ENCODE results near the gene ZNF524.

- TF ChIP-seq POLR2A (IDR thresholded peaks at IDR 0.05), result no peak
- TF ChIP-seq, protein P1, sequence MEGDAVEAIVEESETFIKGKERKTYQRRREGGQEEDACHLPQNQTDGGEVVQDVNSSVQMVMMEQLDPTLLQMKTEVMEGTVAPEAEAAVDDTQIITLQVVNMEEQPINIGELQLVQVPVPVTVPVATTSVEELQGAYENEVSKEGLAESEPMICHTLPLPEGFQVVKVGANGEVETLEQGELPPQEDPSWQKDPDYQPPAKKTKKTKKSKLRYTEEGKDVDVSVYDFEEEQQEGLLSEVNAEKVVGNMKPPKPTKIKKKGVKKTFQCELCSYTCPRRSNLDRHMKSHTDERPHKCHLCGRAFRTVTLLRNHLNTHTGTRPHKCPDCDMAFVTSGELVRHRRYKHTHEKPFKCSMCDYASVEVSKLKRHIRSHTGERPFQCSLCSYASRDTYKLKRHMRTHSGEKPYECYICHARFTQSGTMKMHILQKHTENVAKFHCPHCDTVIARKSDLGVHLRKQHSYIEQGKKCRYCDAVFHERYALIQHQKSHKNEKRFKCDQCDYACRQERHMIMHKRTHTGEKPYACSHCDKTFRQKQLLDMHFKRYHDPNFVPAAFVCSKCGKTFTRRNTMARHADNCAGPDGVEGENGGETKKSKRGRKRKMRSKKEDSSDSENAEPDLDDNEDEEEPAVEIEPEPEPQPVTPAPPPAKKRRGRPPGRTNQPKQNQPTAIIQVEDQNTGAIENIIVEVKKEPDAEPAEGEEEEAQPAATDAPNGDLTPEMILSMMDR (IDR thresholded peaks at IDR 0.05), result no peak
Measured at GRCh38 chr19:55650602-55651230, 50.6 kb downstream of the ZNF524 start.
